Pulmonary artery endothelial cell (primary cell): ENCODE results near the gene DOCK2. TPM values are rescaled to one million over a fixed set of nuclear protein-coding genes. Genes with fewer than 3 reads are reported as not detected.

ENCODE experiments used
- DNase-seq: peaks from one replicate; pipeline ENCODE4 v3.0.0-alpha.2; 2011; ENCODE audit warnings: low read depth, low spot score
- total RNA-seq: library from RNA; depleted of rRNA; stranded (reverse); fragments of >200 nt; gene quantifications from 2 replicates; pipeline ENCODE4 v1.2.3, GENCODE V29; 2014

Gene DOCK2
- total RNA-seq, 1 donor from 2014 or later, result 0.20 TPM

DNA sequence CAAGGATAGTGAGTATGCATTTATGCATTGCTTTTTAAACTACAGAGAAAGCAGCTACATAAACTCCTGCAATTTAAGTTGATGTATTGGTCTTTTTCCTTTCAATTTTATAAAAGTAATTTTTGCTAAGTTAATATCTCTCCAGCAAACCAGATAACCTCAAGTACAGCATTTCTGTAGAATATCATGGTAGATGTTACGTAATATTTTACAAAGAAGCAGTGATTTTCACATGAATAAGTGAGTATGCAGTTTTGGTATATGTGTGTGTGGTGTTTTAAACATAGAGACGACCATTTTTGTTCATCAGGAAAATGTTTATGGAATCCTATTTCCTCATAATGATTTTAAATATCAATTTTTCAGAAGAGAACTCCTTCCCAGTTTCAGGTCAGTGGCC lies 224.4 kb downstream of the DOCK2 start:
- no peak for DNase-seq

DNA sequence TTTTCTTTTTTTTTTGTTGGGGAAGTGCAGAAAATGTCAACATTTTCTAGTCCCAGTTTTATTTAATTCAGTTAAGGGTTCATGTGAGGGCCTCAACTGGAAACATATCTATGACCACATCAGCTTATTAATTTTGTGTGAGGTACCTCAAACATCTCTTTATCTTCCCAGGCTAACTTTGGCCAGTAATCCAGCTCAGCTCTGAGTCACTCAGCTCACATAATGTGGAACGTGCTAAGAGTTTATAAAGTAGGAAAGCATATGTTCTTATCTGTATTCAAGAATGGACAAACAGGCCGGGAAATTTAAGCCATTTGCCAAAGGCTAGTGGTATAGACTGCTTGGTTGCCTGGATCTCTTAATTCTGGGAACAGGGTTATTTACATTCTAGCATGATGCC lies 224.9 kb downstream of the DOCK2 start:
- no peak for DNase-seq

- DNase-seq, result no peak
Measured at GRCh38 chr5:169862391-169862811, 225.3 kb downstream of the DOCK2 start.

- no peak for DNase-seq
Measured at GRCh38 chr5:169864483-169864882, 227.4 kb downstream of the DOCK2 start.

- no peak for DNase-seq
Measured at GRCh38 chr5:169867347-169867746, 230.3 kb downstream of the DOCK2 start.

DNA sequence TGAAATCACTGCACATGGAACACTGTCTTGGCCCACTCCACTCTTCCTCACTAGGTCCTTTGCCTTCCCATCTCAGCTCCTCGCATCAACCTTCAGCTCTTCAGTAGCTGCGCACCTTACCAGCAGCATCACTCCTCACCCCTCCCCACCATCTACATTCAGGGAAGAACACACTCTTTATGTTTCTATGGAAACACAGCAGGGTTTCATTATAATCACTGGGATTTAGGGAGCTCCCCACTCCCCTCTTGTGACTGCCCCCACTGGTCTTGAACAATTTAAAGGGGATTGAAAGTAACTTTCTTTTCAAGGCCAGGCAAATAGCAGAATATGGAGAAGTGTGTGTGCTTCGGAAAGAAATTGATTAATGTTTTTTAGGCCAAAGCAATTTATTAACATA lies 232.0 kb downstream of the DOCK2 start:
- no peak for DNase-seq

DNA sequence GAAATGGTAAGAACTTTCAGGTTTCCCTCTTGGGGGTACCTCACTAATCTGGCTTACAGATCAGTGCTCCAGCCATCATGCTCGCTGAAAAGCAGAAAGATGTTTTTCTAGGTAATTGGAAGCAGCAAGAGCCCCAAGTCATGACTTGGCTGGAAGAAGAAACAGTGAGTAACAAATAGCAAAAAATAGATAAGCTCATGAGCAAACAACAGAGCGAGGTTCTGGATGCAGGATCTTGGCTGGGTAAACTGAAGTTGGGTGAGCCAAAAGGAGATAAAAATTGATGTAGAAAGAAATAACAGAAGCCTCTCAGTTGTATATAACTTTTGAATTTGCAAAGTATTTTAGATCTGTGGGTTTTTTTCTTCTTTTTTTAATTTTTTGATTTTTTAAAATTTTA lies 233.1 kb downstream of the DOCK2 start:
- DNase-seq, result no peak

GRCh38 chr5:169871826-169872490 lies 234.9 kb downstream of the DOCK2 start:
- DNase-seq, result no peak

DNA sequence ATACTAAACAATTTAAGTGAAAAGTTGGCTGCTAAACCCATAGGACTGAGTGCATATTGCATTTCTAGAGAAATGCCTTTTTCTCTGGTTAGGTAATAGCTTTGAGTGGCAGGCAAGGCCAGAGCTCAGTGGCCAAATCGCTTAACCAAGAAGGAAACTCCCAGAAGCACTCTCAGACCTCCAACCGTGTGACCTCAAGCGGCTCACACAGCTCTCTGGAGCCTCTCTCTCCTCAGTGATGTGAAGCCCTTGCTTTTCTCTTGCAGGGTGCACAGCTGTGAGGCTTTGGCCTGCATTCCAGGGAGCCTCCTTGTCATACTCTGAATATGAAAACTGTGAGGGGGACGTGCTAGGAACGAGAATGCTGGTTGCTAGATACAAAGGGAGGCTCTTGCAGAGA lies 236.6 kb downstream of the DOCK2 start:
- DNase-seq, result no peak

GRCh38 chr5:169874621-169875020 lies 237.5 kb downstream of the DOCK2 start:
- no peak for DNase-seq

GRCh38 chr5:169875091-169875728 lies 238.1 kb downstream of the DOCK2 start:
- DNase-seq, result no peak

DNA sequence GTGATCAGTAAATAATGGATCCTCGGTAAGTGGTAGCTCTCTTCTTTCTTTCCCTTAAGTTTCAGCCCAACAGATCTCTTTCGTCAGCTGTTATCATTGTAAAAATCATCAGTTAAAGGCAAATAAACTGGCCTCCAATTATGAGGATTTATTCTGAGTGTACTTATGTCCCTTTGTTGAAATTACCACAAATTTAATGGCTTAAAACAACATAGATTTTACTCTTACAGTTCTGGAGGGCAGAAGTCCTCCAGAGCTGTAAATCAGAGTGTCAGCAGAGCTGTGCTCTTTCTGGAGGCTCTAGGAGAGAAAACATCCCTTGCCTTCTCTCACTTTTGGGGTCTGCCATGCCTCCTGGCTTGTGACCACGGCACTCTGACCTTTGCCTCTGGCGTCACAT lies 238.7 kb downstream of the DOCK2 start:
- no peak for DNase-seq

DNA sequence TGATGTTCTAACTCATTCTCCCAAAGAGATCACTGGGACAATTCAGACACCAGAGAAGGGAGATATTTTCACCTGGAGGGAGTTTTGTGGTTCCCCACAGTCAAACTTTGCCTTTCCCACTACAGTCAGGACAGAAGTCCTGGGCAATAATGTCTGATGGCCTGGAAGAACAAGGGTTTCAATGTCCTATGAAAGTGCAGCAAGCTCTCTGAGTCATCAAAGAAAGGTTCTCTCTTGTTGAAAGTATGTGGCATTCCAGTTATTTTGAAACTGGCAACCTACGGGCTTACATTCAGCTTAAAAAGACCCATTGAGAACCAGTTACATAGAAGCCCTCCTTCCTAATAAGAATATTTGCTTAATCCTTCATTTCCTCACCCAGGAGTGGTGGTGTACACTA lies 239.3 kb downstream of the DOCK2 start:
- DNase-seq, result no peak

- DNase-seq, result no peak
Measured at GRCh38 chr5:169880012-169880663, 243.1 kb downstream of the DOCK2 start.

DNA sequence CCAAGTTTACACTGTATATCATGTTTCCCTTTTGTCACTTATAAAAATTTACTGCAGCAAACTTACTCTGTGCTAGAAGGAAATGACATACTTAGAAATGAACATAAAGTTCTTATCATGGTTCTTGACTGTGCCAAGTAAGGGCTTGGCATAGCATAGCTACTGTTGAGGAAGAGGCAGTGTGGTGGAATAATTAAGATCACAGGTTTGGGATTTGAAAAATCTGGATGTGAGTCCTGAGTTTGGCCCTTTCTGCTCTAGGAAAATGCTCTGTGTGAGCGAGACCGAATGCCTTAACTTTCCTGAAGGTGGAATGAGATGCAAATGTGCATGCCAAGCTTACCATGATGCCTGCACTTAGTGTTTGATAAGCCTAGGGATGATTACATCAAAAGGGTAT lies 243.7 kb downstream of the DOCK2 start:
- DNase-seq, result no peak

DNA sequence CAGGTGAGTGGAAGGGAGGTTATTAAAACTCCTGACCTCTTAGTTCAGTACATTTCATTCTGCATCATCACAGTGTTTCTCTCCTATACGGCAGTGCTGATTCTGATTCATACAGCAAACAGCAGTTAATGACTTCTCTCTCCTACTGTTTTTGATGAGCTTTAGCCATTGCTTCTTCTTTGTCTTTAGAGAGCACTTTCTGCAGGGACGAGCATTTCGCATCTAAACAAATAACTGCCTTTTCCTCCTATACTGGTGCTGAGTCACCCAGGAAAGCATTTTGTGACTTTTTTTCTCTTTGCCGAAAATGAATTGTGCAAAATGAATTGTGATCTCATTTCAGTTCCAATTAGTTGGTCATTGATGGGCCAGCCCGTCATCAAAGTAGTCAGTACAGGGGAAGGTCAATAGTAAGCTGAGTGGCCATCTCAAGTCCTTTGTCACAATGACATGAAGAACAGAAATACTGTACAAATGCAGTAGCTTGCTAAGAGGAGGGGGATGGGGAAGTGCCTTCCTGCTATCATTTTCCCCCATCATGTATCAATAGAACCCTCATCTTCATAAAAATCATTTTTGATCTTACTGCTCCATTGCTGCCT lies 244.7 kb downstream of the DOCK2 start:
- DNase-seq, result no peak

- no peak for DNase-seq
Measured at GRCh38 chr5:169886033-169886432, 249.0 kb downstream of the DOCK2 start.

DNA sequence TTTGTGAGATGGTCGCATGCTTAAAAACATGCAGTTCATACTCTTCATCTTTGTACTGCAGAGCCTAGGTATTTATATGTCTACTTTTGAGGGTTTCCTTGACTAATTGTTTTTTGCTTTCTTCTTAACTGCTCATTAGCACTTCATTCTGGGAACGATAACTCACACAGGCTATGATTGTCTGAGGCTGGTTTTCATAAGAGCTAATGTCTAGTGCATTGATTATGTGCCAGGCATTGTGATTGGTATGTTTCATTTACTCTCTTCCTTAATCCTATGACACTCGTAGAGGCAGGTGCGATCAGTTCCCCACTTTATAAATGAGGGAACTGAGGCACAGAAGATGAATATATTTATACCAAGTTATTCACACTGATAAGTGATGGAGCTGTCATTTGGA lies 249.6 kb downstream of the DOCK2 start:
- no peak for DNase-seq

DNA sequence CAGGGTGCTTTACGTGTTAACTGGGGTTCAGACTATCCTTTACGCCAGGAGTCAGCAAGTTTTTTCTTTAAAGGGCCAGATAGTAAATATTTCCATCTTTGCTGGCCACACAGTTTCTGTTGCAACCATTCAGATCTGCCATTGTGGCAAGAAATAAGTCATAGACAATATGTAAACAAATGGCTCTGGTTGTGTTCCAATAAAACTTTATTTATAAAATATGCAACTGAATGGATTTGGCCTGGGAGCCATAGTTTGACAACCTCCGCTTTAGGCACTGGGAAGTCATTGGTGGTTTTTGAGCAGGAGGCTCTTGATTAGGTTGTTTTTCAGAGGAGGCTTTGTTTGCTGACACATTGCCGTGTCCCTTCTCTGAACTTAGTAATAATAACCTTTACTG lies 252.5 kb downstream of the DOCK2 start:
- no peak for DNase-seq

DNA sequence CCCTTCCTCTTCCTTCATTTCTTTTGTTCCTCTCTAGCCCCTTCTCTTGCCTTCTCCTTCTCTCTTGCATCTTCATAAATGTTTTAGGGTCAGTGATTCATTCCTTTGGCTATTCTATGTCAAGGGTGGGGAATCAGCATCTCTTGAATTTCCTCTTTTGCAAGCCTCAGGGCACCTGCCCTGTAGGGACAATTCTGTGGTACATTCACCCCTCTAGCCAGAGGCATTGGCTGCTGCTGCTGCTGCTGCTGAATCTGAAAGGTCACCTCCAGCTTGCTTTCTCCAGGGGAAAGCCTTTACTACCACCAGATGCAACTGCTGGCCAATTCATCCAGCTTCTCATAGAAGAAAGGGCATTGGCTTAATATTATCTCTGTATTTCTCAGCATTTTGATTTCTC lies 255.9 kb downstream of the DOCK2 start:
- no peak for DNase-seq

- no peak for DNase-seq
Measured at GRCh38 chr5:169893571-169893970, 256.5 kb downstream of the DOCK2 start.

- no peak for DNase-seq
Measured at GRCh38 chr5:169895926-169896325, 258.9 kb downstream of the DOCK2 start.

- DNase-seq, result no peak
Measured at GRCh38 chr5:169897481-169897880, 260.4 kb downstream of the DOCK2 start.
